CD4-positive, alpha-beta T cell treated with Interleukin-2 at 100 ng/mL for 4 hours (primary cell): ENCODE measurements around the gene NFKB1.
"Not testable (repeated sequence)": the region's sequence is repeated elsewhere in the genome, so short reads cannot be mapped to it uniquely, and the experiment has no call there.

Source experiments
- DNase-seq: peaks from one replicate; pipeline ENCODE4 v3.0.0-alpha.2; 2020; ENCODE audit warnings: low spot score

NFKB1 gene

GRCh38 chr4:102567427-102567826 lies 66.3 kb downstream of the NFKB1 start:
- DNase-seq = no peak

GRCh38 chr4:102569200-102569599 lies 68.0 kb downstream of the NFKB1 start:
- DNase-seq = no peak

- not testable (repeated sequence) for DNase-seq
Observed at GRCh38 chr4:102570211-102570610, 69.1 kb downstream of the NFKB1 start.

GRCh38 chr4:102572452-102572851 lies 71.3 kb downstream of the NFKB1 start:
- no peak for DNase-seq

- DNase-seq = no peak
Observed at GRCh38 chr4:102574317-102574716, 73.2 kb downstream of the NFKB1 start.

- no peak for DNase-seq
Observed at GRCh38 chr4:102575369-102576129, 74.4 kb downstream of the NFKB1 start.

- no peak for DNase-seq
Observed at GRCh38 chr4:102578270-102578669, 77.1 kb downstream of the NFKB1 start.

- peak; percentile 25 for DNase-seq
Observed at GRCh38 chr4:102578819-102579218, 77.7 kb downstream of the NFKB1 start.

- no peak for DNase-seq
Observed at GRCh38 chr4:102579794-102580462, 78.8 kb downstream of the NFKB1 start.

GRCh38 chr4:102580463-102580842 lies 79.3 kb downstream of the NFKB1 start:
- DNase-seq = peak; percentile 35

GRCh38 chr4:102584091-102584490 lies 82.9 kb downstream of the NFKB1 start:
- no peak for DNase-seq

GRCh38 chr4:102585329-102585728 lies 84.2 kb downstream of the NFKB1 start:
- no peak for DNase-seq

- DNase-seq = peak; percentile 55
Observed at GRCh38 chr4:102586002-102586643, 85.0 kb downstream of the NFKB1 start.

- DNase-seq = peak; percentile 82
Observed at GRCh38 chr4:102586644-102587021, 85.5 kb downstream of the NFKB1 start.

GRCh38 chr4:102589743-102590142 lies 88.6 kb downstream of the NFKB1 start:
- DNase-seq = no peak

GRCh38 chr4:102592256-102592655 lies 91.1 kb downstream of the NFKB1 start:
- no peak for DNase-seq

GRCh38 chr4:102593147-102593546 lies 92.0 kb downstream of the NFKB1 start:
- DNase-seq = no peak

GRCh38 chr4:102594000-102594399 lies 92.8 kb downstream of the NFKB1 start:
- no peak for DNase-seq

- DNase-seq = no peak
Observed at GRCh38 chr4:102596532-102596931, 95.4 kb downstream of the NFKB1 start.

GRCh38 chr4:102598086-102598761 lies 97.1 kb downstream of the NFKB1 start:
- peak; percentile 77 for DNase-seq

- peak; percentile 54 for DNase-seq
Observed at GRCh38 chr4:102598762-102599374, 97.7 kb downstream of the NFKB1 start.

- DNase-seq = no peak
Observed at GRCh38 chr4:102599455-102599854, 98.3 kb downstream of the NFKB1 start.
